RWPE1 (cell line): ENCODE results near the gene ATP1A3.

Source experiments
- CTCF ChIA-PET: fragments of 350-600 bp; sonication (Branson Sonifier 250); formaldehyde crosslinking; extraction: SDS; loops from one replicate; lab custom pipeline; 2021; lab: Yijun Ruan, JAX
- POLR2A ChIA-PET: fragments of 400-600 bp; formaldehyde crosslinking; extraction: SDS; loops from one replicate; lab custom pipeline; 2020; ENCODE audit warnings: antibody characterized with exemption; ENCODE audit not compliant: low non-redundant PET; lab: Yijun Ruan, JAX
- DNase-seq: peaks from one replicate; pipeline ENCODE4 v3.0.0; 2012; ENCODE audit warnings: low spot score
- H3K27ac ChIP-seq: fragments of 450-650 bp; 2 replicates; pipeline ENCODE4 v1.5.1; 2017
- TF ChIP-seq, protein P1 (sequence below): fragments of 450-650 bp; conservative IDR thresholded peaks from 2 replicates; pipeline ENCODE4 v1.5.1; 2017; ENCODE audit warnings: low read depth, mild to moderate bottlenecking

Gene ATP1A3

DNA sequence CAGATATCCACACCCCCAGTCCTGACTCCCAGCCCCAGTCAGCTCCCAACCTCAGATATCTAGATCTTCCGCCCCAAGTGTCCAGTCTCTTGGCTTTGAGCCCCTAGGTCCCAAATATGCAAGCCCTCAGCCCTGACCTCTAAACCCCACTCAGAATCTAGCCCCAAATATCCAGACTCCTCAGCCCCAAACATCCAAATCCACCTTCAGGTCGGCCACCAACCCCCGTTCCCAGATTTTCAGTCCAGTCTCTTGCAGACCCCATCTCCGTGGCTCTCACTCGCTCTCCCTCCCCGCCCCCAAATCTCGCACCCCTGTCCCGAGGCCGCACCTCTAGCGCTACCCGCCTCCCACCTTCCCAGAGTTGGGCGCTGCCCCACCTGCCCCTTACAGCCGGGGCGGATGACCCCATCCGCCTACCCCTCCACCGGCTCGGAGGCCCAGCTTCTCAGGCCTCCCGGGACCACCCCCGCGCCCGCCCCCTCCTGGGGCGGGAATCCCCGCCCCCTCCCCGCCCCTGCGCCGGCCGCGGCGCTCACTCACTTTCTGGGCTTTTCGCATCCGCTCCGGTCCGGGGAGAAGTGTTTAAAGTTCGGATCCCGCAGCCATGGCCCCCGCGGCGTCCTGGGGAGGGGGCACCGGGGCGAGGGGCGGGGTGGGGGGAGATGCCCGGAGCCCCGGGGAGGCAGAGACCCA is 66.4 kb downstream of the ATP1A3 start:
- TF ChIP-seq, protein P1, sequence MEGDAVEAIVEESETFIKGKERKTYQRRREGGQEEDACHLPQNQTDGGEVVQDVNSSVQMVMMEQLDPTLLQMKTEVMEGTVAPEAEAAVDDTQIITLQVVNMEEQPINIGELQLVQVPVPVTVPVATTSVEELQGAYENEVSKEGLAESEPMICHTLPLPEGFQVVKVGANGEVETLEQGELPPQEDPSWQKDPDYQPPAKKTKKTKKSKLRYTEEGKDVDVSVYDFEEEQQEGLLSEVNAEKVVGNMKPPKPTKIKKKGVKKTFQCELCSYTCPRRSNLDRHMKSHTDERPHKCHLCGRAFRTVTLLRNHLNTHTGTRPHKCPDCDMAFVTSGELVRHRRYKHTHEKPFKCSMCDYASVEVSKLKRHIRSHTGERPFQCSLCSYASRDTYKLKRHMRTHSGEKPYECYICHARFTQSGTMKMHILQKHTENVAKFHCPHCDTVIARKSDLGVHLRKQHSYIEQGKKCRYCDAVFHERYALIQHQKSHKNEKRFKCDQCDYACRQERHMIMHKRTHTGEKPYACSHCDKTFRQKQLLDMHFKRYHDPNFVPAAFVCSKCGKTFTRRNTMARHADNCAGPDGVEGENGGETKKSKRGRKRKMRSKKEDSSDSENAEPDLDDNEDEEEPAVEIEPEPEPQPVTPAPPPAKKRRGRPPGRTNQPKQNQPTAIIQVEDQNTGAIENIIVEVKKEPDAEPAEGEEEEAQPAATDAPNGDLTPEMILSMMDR = no peak
- CTCF ChIA-PET = interaction anchor here (1.1 kb wide), 1 partner anchor 16 kb away, joined by 6 read pairs; no protein-coding TSS in a partner anchor
- H3K27ac ChIP-seq = no peak overlapping the region
- POLR2A ChIA-PET = no interaction called here
- no peak for DNase-seq

DNA sequence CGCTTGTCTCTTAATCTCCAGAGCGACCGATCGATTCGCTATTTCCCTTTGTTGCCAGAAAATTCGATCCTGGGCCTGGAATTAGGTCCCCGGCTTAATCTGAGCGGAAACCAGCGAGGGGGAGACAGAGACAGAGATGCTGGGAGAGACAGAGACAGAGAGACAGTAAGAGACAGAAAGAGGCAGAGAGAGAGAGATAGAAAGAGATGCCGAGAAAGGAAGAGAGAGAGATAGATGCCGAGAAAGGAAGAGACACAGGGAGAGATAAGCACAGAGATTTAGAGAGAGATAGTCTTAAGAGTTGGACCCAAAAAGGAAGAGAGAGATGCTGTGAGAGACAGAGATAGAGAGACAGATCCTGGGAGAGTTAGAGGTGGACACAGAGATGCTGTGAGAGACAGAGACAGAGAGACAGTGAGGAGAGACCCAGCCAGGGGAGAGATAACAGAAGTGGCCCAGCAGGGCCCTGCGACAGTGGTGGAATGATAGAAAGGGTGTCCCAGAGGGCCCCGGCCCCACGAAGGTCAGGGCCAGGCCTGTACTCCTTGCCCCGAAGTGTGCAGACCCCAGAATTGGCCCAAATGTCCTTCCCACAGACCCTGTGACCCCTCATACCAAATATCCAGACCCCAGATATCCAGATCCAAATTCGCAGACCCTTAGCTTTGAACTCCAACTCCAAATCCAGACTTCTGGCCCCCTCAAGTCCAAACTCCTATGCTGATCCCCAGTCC is 67.1 kb downstream of the ATP1A3 start:
- POLR2A ChIA-PET = no interaction called here
- CTCF ChIA-PET = no interaction called here

DNA sequence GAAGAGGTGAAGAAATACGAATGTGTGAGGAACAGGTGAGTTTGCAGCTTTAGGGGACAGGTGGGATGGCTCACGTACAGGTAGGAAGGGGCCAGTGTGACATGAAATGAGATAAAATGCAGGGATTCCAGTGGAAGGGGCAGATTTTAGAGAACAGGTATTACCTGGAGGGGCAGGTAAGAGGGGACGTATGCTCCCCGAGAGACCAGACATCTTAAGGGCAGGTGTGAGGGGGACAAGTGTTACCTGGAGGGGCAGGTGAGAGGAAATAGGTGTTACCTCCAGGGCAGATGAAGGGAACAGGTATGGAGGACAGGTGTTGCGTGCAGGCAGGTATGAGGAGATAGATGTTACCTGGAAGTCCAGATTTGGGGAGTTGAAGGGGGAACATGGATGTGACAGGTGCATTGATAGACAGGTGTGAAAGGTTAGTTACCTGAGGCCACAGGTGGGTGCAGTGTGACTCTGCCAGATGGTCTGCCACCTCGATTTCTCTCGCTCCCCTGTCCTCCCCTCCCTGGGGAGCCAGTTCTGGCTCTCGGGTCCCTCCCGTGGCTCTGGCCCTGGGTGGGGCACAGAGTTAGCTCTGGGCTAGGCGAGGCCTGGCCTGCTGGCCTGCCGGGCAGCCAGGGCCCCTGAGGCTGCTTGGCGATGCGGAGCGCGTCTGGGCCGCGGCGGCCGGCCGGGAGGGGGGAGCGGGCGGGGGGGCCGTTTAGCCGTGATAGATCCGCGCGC is 67.8 kb downstream of the ATP1A3 start:
- TF ChIP-seq, protein P1 = no peak
- ChIA-PET POLR2A (no interaction called here), CTCF (no interaction called here)
- no peak overlapping the region for H3K27ac ChIP-seq
- DNase-seq = no peak

More for the DNA sequence above, 67.1 kb downstream of the ATP1A3 start:
- no peak overlapping the region for H3K27ac ChIP-seq
- DNase-seq = no peak
- TF ChIP-seq, protein P1 = no peak

DNA sequence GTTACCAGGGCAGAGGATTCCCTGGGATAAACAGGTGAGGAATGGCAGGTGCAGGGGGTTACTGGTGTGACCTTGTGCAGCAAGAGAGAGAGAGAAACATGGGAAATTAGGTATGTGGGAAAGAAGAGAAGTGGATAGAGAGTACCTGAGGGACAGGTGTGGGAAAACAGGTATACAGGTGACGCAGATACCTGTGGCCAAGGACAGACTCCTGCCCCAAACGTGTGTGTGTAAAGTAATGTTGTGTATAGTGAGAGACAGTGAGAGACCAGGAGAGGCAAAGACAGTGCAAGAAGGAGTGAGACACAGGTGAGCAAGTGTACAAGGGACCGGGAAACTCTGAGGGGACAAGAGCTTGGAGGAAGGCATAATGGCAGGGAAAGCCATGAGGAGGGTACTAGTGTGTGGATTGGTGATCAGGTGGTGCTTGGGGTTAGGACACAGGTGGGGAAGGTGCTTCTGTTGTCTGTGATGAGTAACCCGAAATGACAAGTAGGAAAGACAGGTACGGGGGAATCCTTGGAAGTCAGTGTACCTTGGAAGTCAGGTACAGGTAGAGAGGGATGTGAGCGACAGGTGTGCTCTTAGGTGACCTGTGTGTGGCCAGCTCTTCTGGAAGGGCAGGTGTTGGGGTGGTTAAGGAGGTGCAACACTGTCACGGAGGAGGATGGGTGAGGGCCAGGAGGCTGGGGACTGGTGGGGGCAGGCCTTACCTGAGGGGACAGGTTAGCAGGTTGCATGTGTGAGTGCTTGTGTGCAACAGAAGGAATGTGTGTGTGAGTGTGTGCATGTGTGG is 68.6 kb downstream of the ATP1A3 start:
- ChIA-PET CTCF (interaction anchor here (0.7 to 1.0 kb wide), 2 partner anchors 10 to 52 kb away, joined by 3 to 4 read pairs; no protein-coding TSS in a partner anchor), POLR2A (no interaction called here)
- DNase-seq = no peak
- no peak overlapping the region for H3K27ac ChIP-seq
- TF ChIP-seq, protein P1 = no peak

DNA sequence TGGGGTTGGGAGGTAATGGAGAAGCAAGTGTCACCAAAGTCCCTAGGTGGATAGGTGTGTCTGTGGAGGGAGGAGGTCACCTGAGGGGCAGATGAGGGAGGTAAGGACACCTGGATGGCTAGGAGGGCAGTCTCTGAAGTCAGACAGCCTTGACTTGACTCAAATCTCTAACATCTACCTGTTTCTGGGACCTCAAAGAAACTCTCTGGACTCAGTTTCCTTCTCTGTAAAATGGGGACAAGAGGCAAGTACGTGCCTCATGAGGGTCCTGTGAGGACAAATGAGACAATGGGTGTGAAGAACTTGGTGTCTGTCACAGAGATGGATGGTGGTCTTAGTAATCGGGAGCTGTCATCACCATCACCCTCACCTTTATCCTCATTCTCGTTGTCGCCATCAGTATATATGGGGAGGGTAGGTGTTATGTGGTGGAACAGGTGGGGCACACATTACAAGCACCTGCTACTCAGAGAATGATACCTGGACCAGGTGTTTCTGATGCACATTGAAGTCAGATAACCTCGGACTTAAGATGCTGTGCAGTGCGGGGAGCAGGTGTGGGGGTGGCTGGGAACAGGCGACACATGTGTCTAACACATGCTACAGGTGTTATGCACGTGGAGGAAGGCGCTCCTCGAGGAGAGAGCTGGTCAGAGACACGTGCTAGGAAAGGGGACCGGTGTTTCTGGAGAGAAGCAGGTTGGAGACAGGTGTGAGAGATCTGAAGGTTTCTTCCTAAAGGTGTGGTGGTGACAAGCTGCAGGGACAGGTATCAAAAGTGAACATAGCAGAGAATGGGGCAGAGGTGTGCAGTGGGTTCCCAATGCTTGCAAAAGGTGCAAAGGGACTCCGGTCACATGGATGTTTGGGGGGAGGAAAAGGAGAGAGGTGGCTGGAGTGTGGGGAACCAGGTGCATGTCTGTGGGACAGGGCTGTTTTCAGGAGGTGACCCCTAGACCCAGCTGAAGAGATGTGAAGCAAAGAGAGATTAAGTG is 69.6 kb downstream of the ATP1A3 start:
- DNase-seq = no peak
- TF ChIP-seq, protein P1 = no peak
- CTCF ChIA-PET = interaction anchor here (1.0 kb wide), 1 partner anchor 51 kb away, joined by 3 read pairs; no protein-coding TSS in a partner anchor
- POLR2A ChIA-PET = interaction anchor here (0.6 kb wide), 1 partner anchor 18 kb away, joined by 4 read pairs; no protein-coding TSS in a partner anchor
- H3K27ac ChIP-seq = no peak overlapping the region
